Activated gamma-delta T cell treated with Interleukin-2 at 50 U/mL for 16 hours (primary cell): ENCODE results near the gene RPA3.

Source experiments
- DNase-seq: peaks from one replicate; pipeline ENCODE4 v3.0.0-alpha.2; 2020

Gene RPA3

DNA sequence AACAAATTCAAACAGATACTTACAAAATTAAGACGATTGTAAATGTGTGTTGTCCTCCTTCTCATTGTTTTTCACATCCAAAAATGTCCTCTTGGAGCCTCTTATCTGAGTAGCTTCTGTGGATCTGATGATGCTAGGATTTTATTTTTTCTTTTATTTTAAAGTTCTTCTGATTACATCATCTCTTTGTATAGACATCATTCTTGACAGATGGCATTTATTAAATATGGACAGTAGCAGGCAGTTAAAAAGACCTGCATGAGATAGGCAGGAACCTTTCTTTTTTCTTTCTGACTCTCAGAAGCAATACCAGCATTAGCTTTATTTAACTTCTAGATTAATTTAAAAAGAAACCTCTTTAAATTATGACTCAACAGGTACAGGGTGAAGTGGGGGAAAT lies at the start of gene RPA3:
Gene RPA3 (minus strand): TSS at position 116 of the 400 bp plus-strand sequence. CDS start 78,189 bp downstream, outside the sequence.
- no peak for DNase-seq

DNA sequence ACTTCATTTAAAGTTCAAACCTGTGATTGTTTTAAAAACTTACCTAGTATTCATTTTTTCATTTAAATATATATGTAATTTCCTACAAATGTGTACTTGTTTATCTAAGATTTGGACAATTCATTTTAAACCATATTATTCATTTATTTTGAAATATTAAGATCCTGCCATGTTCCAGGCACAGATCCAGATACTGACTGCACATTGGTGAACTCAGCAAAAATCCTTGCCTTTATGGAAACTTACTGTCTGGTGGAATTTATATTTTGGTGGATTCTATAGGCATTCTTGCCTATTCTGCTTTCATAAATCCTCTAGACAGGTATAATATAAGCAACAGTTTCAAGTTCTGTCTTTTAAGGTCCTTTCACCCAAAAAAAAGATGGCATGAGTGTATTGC lies 48.3 kb upstream of the RPA3 start:
- DNase-seq: no peak

DNA sequence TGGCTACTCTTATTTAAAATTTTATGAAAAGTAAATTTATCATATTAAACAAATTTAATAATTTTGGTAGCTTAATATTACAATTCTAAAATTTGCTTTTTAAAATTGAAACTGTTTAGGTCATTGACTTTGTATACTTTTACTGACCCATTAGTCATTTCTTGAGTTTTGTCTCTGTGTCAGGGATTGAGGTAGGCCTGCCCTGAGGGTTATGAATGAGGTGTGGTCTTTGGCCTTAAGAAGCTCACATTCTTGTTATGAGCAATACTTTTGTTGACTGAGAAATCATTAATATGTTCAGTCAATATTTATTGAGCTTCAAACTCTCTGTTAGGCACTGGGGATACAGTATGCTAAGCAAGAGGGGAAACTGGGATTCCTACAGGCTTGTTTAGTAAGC lies 47.0 kb upstream of the RPA3 start:
- DNase-seq: no peak

DNA sequence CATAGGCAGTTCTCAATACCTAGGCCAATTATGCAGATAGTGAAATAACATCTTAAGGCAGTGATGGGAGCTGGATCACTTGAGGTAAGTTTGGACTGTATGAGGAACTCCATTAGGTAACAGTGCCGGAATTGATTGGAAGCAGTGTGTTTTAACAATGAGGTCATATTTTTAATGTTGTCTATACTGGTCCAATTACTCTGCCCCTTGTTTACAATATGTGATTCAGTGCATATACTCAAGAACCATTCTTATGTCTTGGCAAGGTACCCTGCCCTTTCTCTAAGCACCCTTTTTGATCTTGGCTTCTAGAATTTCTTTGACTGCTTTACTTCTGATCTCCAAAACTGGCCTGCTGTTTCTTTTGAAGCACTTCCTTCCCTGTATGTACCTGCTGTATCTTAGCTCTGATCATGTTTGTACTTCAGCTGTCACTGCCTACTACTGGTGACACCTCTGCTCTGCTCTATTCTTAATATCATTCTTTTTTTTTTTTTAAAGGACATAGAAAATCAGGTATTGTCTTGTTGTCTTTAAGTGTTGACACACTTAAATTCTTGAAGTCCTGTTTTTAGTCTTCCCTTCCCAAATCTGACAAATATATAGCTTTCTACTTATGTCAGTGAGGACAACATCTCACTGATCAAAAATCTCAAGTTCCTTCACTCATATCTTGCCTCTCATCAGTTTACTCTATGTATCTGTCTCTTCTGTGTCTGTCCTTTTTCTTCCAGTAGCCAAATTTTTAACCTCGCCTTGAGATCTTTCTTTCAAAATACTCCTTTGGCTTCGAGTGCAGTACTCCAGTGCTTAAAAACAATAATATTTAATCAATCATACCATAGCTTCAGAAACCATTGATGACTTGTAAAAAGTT lies 46.4 kb upstream of the RPA3 start:
- DNase-seq: no peak

DNA sequence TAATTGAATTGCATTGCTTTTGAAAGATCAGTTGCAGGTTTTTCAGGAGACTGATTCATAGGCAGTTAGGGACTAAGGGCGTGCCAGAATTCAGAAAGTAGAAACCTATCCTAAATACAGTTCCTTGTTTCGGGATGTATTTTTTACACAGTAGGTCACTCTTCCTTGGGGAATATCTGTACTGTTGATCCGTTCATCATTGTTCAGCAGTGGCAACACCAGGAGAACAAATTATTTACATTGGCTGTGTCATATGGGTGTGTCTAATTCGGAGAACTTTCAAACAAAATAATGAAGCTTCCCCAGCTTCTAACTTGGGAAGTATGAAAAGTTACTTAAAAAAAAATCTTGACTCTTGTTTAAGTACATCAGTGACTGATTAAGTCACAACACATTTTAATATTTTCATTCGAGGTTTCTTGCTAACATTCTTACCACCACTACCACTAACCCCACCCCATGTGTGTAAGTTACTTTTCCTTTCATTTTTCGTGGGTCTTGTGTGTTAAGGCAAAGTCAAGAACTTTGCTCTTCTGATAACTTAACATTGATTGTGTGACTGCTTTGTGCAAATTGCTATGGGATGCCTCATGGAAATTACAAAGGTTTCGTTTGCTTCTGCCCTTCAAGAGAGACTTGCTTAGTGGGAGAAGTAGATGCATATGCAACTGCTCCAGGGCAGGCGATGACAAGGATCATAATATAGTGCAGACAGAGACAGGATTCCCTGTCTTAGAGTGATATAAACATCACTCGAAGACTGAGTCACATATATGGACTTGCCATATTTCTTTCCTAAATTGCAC lies 43.8 kb upstream of the RPA3 start:
- no peak for DNase-seq

DNA sequence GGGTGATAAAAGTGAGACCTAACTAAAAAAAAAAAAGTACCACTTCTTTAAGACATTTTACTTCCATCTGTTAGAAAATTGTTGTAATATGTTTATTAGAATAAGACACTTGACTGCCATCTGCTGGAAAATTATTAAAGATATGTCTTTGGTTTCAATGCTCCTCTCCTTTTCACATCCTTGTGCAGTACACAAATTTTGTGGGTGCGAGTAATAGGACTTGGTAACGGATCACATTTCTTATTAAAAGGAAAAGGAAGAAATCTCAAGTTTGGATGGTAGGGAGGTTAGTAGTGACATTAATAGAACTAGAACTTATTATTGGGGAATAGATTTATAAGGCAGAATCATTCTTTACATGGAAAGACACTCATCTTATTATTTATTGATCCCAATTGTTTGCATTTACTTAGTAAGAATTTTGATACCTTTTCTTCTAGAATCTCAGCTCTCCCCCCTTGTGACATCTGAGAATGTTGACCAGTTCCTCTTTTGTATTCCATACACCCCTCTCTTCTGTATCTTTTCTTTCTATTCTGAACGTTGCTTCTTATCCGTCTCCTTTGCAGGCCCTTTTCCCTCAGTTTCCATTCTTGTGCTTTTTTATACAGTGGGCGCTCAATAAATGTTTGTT lies 43.0 kb upstream of the RPA3 start:
- no peak for DNase-seq

DNA sequence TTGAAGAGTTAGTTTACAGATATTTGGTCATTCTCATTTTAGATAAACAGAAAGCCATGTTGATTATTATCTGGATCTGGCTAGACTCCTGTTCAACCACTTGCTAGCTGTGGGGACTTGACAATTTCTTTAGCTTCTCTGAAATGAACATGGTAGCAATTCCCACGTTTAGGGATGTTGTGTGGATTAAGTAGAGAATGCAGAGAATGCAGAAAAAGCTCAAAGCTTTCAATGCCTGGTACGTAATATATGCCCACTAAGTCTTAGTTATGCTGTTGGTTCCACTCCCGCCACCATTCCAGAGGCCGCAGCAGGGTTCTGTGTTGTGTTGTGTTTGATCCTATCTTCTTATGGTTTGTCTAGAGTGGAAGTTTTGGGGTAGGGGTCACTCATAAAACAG lies 39.2 kb upstream of the RPA3 start:
- DNase-seq: no peak

DNA sequence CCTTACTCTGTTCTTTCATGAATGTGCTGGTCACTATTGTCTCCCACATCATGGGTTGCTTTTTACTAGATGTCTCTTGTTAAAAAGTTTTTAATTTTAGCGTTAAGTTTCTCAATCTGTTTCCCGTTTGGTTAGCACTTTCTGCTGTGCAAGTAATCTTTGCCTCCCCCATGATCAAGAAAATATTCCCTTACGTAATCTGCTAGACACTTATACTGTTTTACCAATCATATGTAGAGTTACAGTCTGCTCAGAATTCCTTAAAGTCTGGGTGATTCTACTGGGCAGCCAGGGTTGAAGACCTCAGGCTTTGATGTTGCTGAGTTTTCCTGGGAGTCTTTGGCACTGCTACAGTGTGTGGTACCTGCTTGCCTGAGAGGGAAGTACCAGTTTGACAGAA lies 38.2 kb upstream of the RPA3 start:
- no peak for DNase-seq

DNA sequence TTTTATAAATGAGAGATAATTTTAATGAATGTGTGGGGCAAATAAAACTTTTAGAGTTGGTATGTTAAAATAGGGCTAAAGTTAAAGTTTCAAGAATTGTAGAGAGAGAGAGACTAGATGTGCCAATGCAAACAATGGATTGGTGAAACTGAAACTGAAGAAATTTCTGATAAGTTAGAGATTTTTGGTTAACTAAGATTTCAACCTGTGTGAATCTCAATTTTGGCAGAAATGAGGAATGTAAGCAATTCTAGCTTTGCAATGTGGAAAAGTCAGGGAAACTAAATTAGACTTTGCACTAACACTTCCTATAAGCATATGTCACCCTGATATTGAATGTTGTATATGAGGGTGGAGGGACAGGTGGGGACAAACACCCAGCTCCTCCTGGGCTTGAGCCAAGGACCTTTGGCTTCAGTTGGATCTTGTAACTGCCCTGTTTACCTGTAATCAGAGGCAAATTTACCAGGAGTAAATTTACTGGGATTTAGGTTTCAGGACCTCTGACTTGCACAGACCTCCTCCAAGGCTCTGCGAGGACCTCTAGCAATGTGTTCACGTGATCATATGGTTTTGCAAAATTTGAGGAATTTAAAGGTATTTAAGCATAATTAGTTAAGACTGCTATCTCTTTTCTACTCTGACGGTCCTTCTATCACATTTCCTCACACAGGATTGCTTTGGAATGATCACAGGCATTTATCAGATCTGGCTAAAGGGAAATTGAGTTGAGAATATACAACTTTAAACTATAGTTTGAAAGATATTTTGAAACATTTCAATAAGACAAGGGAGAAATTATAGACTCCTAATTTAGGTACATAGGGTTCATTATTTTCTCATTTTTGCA lies 33.1 kb upstream of the RPA3 start:
- no peak for DNase-seq

DNA sequence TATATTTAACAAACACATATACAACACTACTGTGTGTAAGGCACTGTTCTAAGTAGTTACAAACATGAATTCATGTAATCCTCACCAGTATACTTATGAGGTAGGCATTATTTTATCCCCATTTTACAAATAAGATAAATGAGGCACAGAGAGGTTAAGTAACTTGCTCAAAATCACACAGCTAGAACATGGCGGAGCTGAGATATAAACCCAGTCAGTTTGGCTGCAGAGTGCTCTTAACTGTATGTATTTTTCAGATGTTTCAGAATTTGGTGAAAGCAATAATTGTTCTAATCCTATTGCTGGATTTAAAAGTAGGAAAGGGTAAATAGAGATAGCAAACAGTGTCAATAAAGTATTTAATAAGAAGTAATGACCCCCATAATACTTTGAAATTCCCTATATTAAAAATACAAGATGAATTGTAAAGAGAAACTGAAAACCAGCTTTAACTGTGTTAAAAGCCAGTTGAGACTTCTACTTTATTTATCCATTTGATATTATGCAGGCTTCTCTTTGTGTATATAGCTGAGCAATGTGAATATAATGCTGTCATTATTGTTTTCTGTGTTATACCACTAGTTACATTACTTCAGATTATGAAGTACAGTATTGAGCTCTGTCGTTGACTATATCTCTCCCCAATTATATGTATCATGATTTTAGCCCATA lies 32.3 kb upstream of the RPA3 start:
- no peak for DNase-seq

DNA sequence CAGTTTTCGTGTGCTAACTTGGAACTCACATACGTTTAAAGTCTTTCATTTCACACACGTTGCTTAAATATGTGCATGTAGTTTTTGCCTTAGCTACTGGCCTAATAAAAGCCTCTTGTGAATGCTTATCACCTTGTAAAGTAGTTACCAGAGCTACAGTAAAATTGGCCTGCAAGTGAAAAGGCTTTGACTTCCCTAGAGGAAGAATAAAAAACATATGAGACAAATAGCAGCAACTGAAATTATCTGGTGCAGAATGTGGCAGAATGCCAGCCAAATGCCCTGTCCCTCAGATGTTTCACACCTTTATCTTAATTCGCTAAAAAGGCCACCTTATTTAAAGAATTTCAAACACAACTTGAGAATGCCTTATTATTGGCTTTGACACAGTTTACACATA lies 28.1 kb upstream of the RPA3 start:
- no peak for DNase-seq

DNA sequence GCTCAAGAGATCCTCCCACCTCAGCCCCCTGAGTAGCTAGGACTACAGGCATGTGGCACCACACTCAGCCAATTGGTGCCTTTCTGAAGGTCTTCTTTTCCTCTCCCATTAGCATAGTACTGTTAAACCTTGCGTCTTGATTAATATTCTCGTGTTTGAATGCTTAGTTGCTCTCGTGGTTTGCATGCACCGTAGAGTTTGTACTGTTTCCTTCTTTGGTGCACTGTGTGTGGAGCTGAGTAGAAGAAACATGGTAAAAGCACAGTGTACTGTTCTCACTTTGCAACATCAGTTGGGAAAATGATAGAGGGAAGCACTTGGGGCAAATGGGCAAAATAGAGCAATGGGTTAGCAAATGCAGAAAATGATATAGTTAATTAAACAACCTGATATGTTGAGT lies 27.6 kb upstream of the RPA3 start:
- no peak for DNase-seq

DNA sequence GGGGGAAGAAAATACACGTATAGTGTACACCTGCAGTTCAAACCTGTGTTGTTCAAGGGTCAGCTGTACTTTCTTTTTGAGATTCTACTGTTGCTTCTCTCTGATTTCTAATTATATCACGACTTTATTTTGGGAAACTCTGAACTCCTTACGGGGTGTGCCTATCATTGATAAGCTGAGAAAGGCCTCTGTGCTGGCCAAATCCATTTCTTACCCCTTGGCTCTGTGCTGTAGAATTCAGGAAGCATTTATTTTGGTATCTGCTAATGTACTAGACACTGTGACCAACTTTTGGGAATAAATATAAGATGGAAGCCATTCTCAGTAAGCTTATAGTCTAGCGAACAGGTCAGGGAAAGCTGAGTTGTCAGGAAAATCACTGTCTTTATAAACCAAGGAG lies 26.9 kb upstream of the RPA3 start:
- DNase-seq: no peak

DNA sequence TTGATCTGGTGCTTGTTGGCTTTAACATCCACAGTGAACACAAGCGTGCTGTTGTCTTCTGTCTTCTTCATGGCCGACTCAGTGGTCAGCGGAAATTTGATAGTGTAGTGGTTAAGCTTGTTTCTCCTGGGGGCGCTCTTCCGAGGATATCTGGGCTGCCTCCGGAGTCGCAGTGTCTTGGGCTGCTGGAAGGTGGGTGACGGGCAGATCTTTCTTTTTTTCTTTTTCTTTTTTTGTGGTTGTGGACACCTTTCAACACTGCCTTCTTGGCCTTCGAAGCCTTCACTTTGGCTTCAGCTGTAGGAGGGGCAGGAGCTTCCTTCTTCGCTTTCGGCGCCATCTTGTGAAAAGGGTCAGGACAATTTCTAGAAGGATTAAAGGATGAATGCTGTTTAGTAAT lies 23.8 kb upstream of the RPA3 start:
- no peak for DNase-seq

DNA sequence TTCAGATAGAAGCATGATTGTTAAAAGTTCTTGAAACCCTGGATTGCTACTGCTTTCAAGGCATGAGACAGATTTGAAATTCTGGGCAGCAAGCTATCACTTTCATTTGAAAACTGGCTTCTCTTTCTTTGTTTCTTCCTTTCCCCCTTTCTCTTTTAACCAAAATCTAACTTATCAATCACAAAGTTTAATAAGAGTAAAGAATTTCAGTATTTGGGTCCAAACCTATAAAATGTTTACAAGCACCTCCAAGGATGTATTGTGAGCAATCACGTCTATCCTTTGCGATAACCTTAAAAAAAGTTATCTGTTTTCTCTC lies 21.6 kb upstream of the RPA3 start:
- no peak for DNase-seq

DNA sequence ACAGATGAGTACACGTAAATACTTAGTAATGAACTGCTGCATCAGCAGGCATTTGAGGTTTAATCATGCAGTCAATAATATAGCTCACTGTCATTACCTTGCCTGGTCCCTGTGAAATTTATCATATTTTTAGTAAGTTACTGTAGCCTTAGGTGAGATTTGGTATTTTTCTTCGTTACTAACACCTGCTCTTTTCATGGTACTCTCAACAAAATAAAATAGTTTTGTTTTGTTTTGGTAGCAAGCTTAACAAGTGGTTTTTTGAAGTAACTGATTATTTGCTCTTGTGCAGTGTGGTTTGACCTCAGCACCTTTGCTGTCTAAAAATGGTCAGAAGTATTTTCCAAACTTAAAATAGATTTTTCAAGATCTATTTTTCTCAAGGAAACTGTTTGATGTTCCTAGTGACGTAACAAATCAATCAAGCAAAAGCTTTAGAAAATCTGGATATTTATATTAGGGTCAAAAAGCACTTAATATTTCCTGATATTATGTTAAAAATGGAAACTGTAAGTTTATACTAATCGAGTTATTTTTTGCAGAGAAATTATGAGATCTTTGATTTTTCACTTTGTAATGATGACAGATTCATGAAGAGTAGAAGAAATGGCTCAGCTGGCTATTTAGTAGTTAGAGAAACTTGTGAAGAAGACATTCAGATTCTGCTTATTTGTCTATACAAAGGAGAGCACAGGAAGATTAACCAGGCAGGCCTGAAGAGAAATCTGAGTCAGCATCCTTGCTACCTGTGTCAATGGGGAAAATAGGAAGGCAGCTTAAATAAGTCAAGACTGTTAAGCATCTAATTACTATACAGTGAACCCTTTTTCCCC lies 21.0 kb upstream of the RPA3 start:
- no peak for DNase-seq

DNA sequence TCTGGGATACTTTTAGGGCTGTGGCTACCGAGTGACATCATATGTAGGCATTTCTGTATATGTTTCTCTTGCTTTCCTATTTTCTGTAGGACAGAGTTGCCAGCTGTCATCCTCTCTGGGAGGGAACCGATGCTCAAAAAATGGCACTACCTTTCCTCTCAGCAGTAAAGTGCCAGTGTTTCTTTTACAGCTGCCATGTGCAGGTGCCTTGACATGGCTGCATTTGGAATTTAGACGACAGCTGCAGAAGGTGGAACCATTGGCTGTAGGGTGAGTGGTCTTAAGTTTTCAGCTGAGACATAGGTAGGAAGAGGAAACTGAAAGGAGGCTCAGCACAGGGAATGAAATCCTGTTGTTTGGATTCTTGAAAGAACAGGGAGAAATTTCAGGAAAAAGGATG lies 20.2 kb upstream of the RPA3 start:
- DNase-seq: no peak

DNA sequence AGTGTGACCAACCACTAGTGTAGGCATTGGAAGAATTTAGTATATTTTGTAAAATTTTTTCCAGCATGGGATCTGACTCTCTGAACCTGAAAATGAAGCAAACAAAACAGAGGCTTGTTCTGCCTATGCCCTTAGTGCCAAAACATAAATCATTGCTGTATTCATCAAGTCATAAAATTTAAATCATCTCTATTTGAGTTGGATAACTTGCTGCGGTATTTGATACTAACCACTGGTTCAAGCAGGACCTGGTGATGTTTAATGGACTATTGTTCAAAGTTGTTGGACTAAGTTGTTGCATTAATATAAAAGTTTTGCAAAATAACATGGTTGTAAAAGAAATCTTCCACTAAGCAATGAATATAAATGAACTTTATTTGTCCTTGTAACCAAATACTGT lies 19.8 kb upstream of the RPA3 start:
- DNase-seq: no peak

DNA sequence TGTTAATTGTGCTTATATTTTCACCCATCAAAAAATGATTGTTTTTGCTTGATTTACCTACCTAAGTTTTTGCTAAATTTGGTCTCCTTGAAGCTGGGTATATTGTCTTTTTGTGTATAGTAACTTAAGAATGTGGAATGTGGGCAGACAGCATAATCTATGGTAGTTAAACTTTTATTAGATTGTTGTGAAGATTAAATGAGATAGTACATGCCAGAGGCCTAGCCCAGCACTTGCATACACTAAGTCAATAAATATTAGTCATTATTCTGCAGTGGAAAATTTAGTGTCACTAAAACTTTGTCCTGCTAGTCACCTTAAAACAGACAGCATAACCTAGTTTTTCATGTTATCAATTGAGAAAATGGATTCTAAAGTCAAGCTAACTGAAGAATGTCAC lies 19.3 kb upstream of the RPA3 start:
- DNase-seq: no peak

DNA sequence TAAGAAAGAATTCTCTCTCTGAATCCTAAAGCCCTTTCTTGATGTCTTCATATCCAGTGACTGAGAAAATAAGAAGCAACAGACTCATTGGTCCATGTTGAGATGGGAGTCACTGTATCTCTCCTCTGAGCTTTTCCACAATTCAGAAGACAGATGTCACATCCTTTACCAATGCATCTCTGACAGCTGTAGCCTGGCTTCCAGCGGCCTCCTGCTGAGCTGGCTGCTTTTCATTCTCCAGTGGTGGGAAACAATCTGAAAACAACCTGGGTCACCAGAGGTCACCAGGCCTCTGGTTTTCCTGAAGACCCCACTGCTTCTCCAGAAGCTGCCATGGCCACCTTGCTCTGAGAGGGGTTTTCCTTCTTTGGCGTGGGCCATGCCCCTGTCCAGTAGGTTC lies 18.3 kb upstream of the RPA3 start:
- no peak for DNase-seq

DNA sequence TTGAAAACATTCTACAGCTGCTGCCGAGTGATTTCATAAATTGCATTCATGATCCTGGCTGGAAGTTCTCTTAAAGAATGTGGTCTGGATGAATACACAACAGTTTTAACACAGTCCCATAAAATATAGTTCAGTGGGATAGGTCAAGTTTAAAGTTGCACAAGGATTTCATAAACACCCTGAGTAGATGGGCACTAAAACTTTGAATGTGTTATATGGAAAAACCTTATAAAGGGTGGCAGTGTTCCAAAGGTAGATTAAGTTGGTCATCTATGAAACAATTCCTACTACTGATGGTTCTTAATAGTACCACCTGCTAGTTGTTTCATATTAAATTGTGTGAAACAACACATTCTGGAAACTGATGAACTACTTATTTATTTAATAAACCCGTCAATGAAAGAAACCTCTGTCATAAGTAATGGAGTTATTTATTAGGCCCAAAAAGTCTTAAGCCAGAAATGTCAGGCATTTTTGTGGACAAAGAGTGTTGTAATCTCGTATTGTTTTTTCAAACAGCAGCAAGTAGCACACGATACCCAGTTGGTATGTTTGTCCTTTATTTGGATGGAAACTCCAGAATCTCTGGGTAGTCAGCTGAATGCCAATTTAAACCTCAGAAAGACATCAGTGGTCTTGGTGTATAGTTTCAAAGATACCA lies 14.3 kb upstream of the RPA3 start:
- DNase-seq: no peak
